IMR-90 (cell line): ENCODE results near the gene NDC80. TPM values are rescaled to one million over a fixed set of nuclear protein-coding genes. Genes with fewer than 3 reads are reported as not detected.

Experiments
- ATAC-seq: fragments of 200-7000 bp; cut with Tn5 transposase; 2 replicates; pipeline ENCODE4 v1.9.1; 2020; ENCODE audit warnings: low read depth, mild to moderate bottlenecking, moderate library complexity
- BruUV-seq: library from RNA; stranded (reverse); fragments of 400-500 nt; replicated peaks from 2 replicates; lab custom pipeline; 2021; lab: Mats Ljungman, UMichigan
- CTCF ChIA-PET: fragments of 300-600 bp; formaldehyde crosslinking; extraction: SDS; loops from one replicate; lab custom pipeline; 2021; ENCODE audit warnings: antibody characterized with exemption; lab: Yijun Ruan, JAX
- POLR2A ChIA-PET: fragments of 300-600 bp; sonication (Branson Sonifier 250); formaldehyde crosslinking; loops from one replicate; lab custom pipeline; 2022; ENCODE audit warnings: antibody characterized with exemption; ENCODE audit not compliant: unreplicated experiment; lab: Charles Lee
- DNase-seq: peaks from one replicate; pipeline ENCODE4 v3.0.0; 2013
- H2AFZ ChIP-seq: replicated peaks from 2 replicates; pipeline ENCODE3; 2013; ENCODE audit warnings: low read length, mild to moderate bottlenecking; ENCODE audit not compliant: poor library complexity
- H2AK5ac ChIP-seq: 2 replicates; pipeline ENCODE4 v1.6.1; 2013; ENCODE audit warnings: low read depth, low read length, inconsistent platforms
- H2AK9ac ChIP-seq: replicated peaks from 2 replicates; pipeline ENCODE3; 2013; ENCODE audit warnings: mild to moderate bottlenecking, low read depth, low read length, moderate library complexity; ENCODE audit not compliant: poor library complexity
- H2BK120ac ChIP-seq: 2 replicates; pipeline ENCODE4 v1.6.1; 2013; ENCODE audit warnings: low read depth, low read length, inconsistent platforms
- H2BK15ac ChIP-seq: 3 replicates; pipeline ENCODE4 v1.6.1; 2013; ENCODE audit warnings: low read depth, low read length, inconsistent platforms
- H2BK20ac ChIP-seq: 2 replicates; pipeline ENCODE4 v1.6.1; 2013; ENCODE audit warnings: low read depth, mild to moderate bottlenecking, inconsistent platforms, low read length, moderate library complexity
- H2BK5ac ChIP-seq: 2 replicates; pipeline ENCODE4 v1.6.1; 2013; ENCODE audit warnings: mild to moderate bottlenecking, low read depth, low read length, inconsistent platforms; ENCODE audit not compliant: poor library complexity, severe bottlenecking
- H3K14ac ChIP-seq: replicated peaks from 2 replicates; pipeline ENCODE4 v1.6.1; 2013; ENCODE audit warnings: low read depth, low read length, inconsistent platforms
- H3K18ac ChIP-seq: 2 replicates; pipeline ENCODE4 v1.6.1; 2013; ENCODE audit warnings: low read depth, low read length, control low read depth
- H3K23ac ChIP-seq: 2 replicates; pipeline ENCODE4 v1.6.1; 2013; ENCODE audit warnings: low read depth, low read length, inconsistent platforms
- H3K27ac ChIP-seq: 2 replicates; pipeline ENCODE4 v1.5.1; 2013; ENCODE audit warnings: mild to moderate bottlenecking, control low read depth, low read length; ENCODE audit not compliant: insufficient read depth
- H3K27me3 ChIP-seq: 2 replicates; pipeline ENCODE4 v1.6.1; 2013; ENCODE audit warnings: low read length; ENCODE audit not compliant: control insufficient read depth, insufficient read depth
- H3K36me3 ChIP-seq: 2 replicates; pipeline ENCODE4 v1.6.1; 2013; ENCODE audit warnings: low read length, mixed read lengths; ENCODE audit not compliant: control insufficient read depth, insufficient read depth
- H3K4ac ChIP-seq: 2 replicates; pipeline ENCODE4 v1.6.1; 2013; ENCODE audit warnings: low read depth, low read length, inconsistent platforms
- H3K4me1 ChIP-seq: 2 replicates; pipeline ENCODE4 v1.6.1; 2013; ENCODE audit warnings: low read length, mixed read lengths; ENCODE audit not compliant: control insufficient read depth, insufficient read depth
- H3K4me2 ChIP-seq: 2 replicates; pipeline ENCODE4 v1.6.1; 2013; ENCODE audit warnings: low read depth, mild to moderate bottlenecking, control low read depth, low read length, moderate library complexity
- H3K4me3 ChIP-seq: 2 replicates; pipeline ENCODE4 v1.5.1; 2013; ENCODE audit warnings: low read depth, mild to moderate bottlenecking, control low read depth, low read length, moderate library complexity; ENCODE audit not compliant: insufficient read depth
- H3K56ac ChIP-seq: 2 replicates; pipeline ENCODE4 v1.6.1; 2013; ENCODE audit warnings: low read length, inconsistent platforms; ENCODE audit not compliant: insufficient read depth; ENCODE audit errors: extremely low read depth
- H3K79me1 ChIP-seq, 2 experiments: 2 replicates each; pipeline ENCODE4 v1.6.1; 2013; ENCODE audit warnings: low read length in 2 of 2, inconsistent platforms in 1 of 2, low read depth in 1 of 2
- H3K9ac ChIP-seq: 2 replicates; pipeline ENCODE4 v1.6.1; 2013; ENCODE audit warnings: low read depth, low read length, control low read depth
- H3K9me1 ChIP-seq: 2 replicates; pipeline ENCODE4 v1.6.1; 2013; ENCODE audit warnings: low read length, inconsistent platforms; ENCODE audit not compliant: insufficient read depth
- H3K9me3 ChIP-seq: 2 replicates; pipeline ENCODE4 v1.6.1; 2013; ENCODE audit warnings: low read length; ENCODE audit not compliant: control insufficient read depth, insufficient read depth
- H4K20me1 ChIP-seq: 2 replicates; pipeline ENCODE4 v1.6.1; 2013; ENCODE audit warnings: low read length, inconsistent platforms; ENCODE audit not compliant: insufficient read depth
- H4K5ac ChIP-seq: 2 replicates; pipeline ENCODE4 v1.6.1; 2013; ENCODE audit warnings: mild to moderate bottlenecking, low read depth, low read length, control low read depth
- H4K8ac ChIP-seq, 2 experiments: 2 replicates each; pipeline ENCODE4 v1.6.1; 2013; ENCODE audit warnings: low read depth in 2 of 2, low read length in 2 of 2, control low read depth in 1 of 2, inconsistent platforms in 1 of 2
- H4K91ac ChIP-seq: 2 replicates; pipeline ENCODE4 v1.6.1; 2013; ENCODE audit warnings: low read depth, low read length, inconsistent platforms; ENCODE audit not compliant: insufficient read depth
- CHD1 ChIP-seq: IDR thresholded peaks from 2 replicates; pipeline ENCODE4 v1.6.1; 2012; ENCODE audit warnings: low read depth, low read length, improper control_type of control experiment
- MAZ ChIP-seq: IDR thresholded peaks from 2 replicates; pipeline ENCODE4 v1.6.1; 2012; ENCODE audit warnings: low read depth, mild to moderate bottlenecking, low read length, improper control_type of control experiment, moderate library complexity, borderline replicate concordance
- MXI1 ChIP-seq: IDR thresholded peaks from 2 replicates; pipeline ENCODE4 v1.6.1; 2012; ENCODE audit warnings: low read depth, mild to moderate bottlenecking, low read length, moderate library complexity, borderline replicate concordance
- RCOR1 ChIP-seq: IDR thresholded peaks from 2 replicates; pipeline ENCODE4 v1.6.1; 2012; ENCODE audit warnings: mild to moderate bottlenecking, low read length, improper control_type of control experiment; ENCODE audit not compliant: insufficient replicate concordance
- WGBS, 2 experiments: methylation state at CpG; one replicate each; pipeline versions ENCODE4 v1.1.5 to v1.1.7; 2013; ENCODE audit warnings: missing lambda C conversion rate in 2 of 2; ENCODE audit not compliant: insufficient read length in 1 of 2; ENCODE audit errors: extremely low coverage in 2 of 2; 5-methylcytosine and 5-hydroxymethylcytosine counted together
- dilution Hi-C: fragments of 300-500 bp; cut with HindIII; formaldehyde crosslinking; loops from one replicate; pipeline ENCODE4 v1.14.3; 2018; ENCODE audit warnings: low sequenced_read_pairs; ENCODE audit not compliant: unreplicated experiment
- in situ Hi-C: fragments of 300-500 bp; cut with MboI; formaldehyde crosslinking; loops from 3 replicates; pipeline ENCODE4 v1.14.3; 2019; ENCODE audit warnings: low sequenced_read_pairs, inconsistent platforms, mixed read lengths
- intact Hi-C: fragments of 100-400 bp; cut with micrococcal nuclease; formaldehyde crosslinking; loops from 2 replicates; pipeline ENCODE4 v1.10.0; 2022
- polyA plus RNA-seq, 3 experiments: library from polyadenylated mRNA; depleted of rRNA; stranded (reverse); fragments of >200 nt; gene quantifications; 2 replicates each; pipeline ENCODE4 v1.2.3, GENCODE V29; 2012; ENCODE audit warnings: low replicate concordance in 1 of 3
- total RNA-seq: library from RNA; depleted of rRNA; stranded (reverse); fragments of >200 nt; gene quantifications from 2 replicates; pipeline ENCODE4 v1.2.3, GENCODE V29; 2012

The NDC80 gene
- total and polyA plus RNA-seq, 2 of the 4 experiments (the other 2 are of a cell fraction) = 11.8 to 15.5 TPM

GRCh38 chr18:2654169-2654927 lies 83.0 kb downstream of the NDC80 start (continued):
- TF ChIP-seq MXI1 (no peak), CHD1 (no peak)

DNA sequence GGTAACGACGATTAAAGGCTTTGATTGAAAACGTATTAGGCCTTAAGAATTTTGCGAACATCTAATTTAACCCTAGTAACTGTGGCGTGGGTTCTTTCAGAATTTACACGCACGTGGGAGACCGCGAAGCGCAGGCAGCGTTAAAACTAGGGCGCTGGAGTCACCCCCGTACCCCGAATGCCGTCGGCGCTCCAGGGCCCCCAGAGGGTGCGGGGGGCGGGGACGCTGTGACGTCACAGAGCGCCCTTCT lies 83.5 kb downstream of the NDC80 start:
- DNase-seq (peak; percentile 7), ATAC-seq (peak; percentile 18)
- H3K23ac ChIP-seq = peak overlapping the region; percentile 50
- H2BK15ac ChIP-seq = peak overlapping the region; percentile 31; the same call in 1 of the 3 replicates
- peak overlapping the region; percentile 46 for H4K5ac ChIP-seq
- ChIA-PET CTCF (no interaction called here), POLR2A (no interaction called here)
- no peak overlapping the region for H2BK20ac ChIP-seq
- in situ Hi-C loops (no loop called here), dilution Hi-C loops (no loop called here), intact Hi-C loops (loop anchor here (2.0 to 5.0 kb wide), 3 partner anchors 16 to 112 kb away; no protein-coding TSS in a partner anchor)
- no peak overlapping the region for H4K91ac ChIP-seq
- H2BK120ac ChIP-seq = peak overlapping the region; percentile 63; the same call in 1 of the 2 replicates
- peak overlapping the region; percentile 37; the same call in 1 of the 2 replicates for H3K56ac ChIP-seq
- H3K18ac ChIP-seq = peak overlapping the region; percentile 24; the same call in 1 of the 2 replicates
- 0 out of 2 replicates have a peak overlapping the region, but pooled peaks have one; percentile 26 for H2AK5ac ChIP-seq
- no peaks in the 10 kb centered on the region for H3K27me3 ChIP-seq
- H3K9me1 ChIP-seq = peaks cover 3% of the 10 kb centered on the region; the same call in 1 of the 2 replicates
- peak overlapping the region; percentile 81 for H3K27ac ChIP-seq
- H3K9ac ChIP-seq = peak overlapping the region; percentile 80
- 0% methylated on average over 6 of the region's 22 CpGs; no CpG with 5 or more reads in 1 of the 2 experiments for WGBS, 2 experiments
- no TSS peak for BruUV-seq
- TF ChIP-seq MAZ (peak; percentile 72; the same call in 1 of the 2 replicates), RCOR1 (no peak)
- peaks cover 6% of the 10 kb centered on the region for H3K4me1 ChIP-seq
- peak overlapping the region; percentile 31 for H3K14ac ChIP-seq
- H3K4ac ChIP-seq = 0 out of 2 replicates have a peak overlapping the region, but pooled peaks have one; percentile 58
- H3K4me3 ChIP-seq = peak overlapping the region; percentile 91
- peak overlapping the region; percentile 91 for H3K4me2 ChIP-seq
- H2AK9ac ChIP-seq = peak overlapping the region; percentile 95
- H2BK5ac ChIP-seq = peak overlapping the region; percentile 56
- peak overlapping the region; percentile 98 for H2AFZ ChIP-seq
- H3K79me1 ChIP-seq = peaks cover 0 to 9% of the 10 kb centered on the region in 2 experiments; a peak in 1 of 4 replicates
- peaks cover 29% of the 10 kb centered on the region for H4K20me1 ChIP-seq
- H4K8ac ChIP-seq = peak overlapping the region; percentile 44 to 75; a peak in 2 of 4 replicates
- H3K36me3 ChIP-seq = no peaks in the 10 kb centered on the region
- no peaks in the 10 kb centered on the region for H3K9me3 ChIP-seq
